NCI-H2107 treated with DMSO at 0.1 percent for 48 hours (cell line): ENCODE results near the gene FGF19.

ENCODE experiments used
- DNase-seq: peaks from one replicate; lab custom pipeline; 2025; ENCODE audit not compliant: unreplicated experiment; lab: John Stamatoyannopoulos, UW

The FGF19 gene

DNA sequence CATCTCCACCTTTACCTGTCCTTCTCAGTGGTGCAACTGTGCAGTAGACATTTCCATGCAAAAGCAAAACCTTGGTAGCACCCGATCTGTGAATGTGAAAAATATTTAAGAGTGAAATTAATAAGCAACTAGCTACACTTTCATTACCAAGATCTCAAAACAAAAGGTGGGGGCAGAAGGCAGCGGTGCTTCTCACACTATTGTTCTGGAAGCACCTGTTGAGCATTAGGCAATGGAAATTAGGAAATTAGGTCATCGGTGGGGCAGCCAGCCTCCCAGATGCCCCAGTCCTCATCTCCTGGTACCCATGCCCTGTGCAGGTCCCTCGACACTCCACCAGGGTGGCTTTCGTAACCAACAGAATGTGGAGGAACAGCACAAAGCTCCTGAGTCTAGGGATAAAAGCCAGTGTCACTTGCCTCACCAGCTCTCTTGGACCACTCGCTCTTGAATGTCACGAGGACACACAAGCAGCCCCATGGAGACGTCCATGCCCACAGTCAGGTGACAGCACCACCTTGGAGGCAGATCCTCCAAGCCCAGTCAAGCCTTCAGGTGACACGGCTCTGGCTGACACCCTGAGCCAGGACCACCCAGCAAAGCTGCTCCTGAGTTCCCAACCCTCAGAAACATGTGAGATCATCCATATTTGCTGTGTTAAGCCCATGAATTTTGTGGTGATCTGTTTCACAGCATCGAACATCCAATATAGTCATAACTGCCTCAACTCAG, 31.9 kb downstream of the FGF19 start:
- no peak for DNase-seq

DNA sequence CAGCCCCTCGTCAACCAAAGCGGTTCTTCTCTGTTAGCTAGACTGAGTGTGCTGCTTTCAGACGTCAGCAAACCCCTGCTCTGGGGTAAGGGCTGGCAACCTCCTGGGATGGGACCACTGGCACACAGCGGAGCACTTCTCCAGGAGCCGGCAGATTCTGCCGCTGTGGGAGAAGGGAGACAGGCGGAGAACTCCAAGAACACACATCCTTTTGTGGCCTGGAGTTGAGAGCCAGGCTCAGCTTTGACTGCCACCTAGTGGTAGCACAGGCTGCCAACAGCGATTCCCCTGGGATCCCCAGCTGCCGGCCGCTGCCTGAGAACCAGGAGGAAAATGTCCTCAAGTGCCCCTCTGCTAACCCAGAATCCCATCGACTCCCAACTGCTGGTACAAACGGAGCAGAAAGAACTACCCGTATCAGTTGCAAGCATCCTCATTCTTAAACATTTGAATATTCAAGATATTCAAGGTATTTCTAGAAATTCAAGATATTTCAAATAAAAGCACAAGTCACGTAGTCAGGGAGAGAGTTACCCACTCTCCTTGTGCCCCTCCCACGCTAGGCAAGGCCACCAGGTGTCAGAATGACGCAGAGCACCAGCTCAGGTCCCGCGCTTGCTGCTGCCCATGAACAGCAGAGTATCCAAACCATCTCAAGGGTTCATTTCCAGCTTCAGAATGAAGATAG, 33.5 kb downstream of the FGF19 start:
- peak; percentile 50 for DNase-seq

DNA sequence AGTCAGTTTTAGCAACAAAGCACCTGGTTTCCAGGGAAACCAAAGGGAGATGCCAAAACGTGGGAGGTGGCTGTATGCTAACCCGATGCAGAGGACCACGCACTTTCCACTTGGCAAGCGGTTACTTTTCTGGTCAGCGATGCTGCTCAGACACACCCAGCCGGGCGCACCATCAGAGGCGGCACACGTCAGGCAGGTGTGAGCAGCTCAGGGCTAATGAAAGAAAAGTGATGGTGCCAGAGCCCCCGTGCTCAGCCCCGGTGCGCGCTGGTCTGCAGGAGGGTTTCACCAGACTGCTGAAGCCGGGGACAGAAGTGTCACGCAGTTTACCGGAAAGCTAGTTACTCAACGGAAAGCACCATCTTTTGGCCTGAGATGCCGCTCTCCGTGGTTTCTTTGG, 34.3 kb downstream of the FGF19 start:
- no peak for DNase-seq

DNA sequence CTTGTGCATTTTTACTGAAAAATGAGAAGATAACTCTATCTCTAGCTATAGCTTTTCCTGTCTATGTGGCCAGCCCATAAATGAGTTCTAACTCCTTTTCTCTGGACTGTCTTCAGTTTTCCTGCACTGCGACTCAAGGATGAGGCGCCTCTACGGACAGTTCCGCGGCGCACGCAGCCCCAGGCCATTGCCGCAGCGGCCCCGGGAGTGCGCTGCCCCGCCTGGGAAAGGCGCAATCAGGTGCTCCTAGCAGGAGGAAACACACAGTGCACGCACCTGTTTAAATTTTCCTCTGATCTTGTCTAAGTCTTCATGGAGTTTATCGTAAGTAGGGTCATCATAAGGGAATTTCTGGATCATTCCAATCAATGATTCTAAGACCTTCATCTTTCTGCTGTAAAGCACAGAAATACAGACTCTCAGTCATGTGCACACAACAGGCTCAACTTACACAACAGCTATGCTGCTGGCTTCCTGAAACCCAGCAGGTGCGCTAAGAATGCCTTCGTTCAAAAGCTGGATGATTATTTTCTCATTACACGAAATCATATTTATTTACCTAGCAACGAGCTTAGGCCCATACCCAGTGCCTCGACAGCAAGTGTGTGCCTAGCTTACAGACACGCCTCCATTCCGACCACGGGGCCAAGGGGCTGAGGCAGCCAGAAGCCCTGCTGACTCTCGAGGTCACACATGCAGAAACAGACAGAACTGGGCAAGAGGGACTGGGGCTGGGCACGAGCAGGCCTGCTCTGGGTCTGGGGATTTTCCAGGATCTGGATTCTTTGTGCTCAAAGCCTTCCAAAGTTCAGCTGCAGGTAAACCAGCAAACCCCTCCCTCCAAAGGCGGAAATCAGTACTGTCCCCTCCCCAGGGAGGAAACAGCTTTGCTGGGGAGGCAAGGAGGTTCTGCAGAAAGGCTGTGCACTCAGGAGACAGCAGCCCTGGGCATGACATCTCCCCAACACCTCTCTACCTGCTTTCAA, 35.9 kb downstream of the FGF19 start:
- DNase-seq: no peak

DNA sequence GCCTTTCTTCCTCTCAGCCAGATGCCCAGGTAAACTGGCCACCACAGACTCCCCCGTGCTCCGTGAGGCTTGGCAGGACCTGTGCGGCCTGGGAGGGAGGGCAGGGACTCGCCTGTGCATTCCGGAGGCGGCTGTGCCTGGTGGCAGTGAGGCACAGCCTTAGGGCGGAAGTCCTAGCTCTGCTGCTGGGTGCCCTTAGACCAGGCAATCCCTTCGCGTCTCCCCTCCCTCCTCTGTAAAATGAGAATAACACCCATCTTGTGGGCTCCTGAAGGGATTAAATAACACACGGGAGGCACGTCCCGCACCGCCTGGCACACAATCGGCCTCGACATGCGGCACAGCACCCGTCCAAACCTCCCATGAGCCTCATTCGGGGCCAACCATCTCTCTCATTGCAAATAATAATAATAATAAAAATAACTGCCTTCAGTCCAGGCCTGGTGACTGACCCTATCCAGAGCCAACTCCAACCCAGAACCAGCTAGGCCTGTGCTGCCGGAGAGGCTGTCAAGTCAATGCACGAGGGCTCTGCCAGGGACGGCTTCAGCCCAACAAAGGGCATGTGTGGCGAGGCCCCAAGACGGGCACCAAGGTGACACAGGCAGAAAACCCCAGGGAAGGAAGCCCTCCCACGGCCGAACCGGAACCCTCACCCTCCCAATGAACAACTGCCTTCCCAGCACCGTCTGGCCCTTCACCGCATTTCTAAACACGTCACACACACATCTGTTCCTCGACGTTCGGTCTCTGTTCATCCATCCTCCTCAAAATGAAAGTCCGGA, 36.9 kb downstream of the FGF19 start:
- DNase-seq: no peak

DNA sequence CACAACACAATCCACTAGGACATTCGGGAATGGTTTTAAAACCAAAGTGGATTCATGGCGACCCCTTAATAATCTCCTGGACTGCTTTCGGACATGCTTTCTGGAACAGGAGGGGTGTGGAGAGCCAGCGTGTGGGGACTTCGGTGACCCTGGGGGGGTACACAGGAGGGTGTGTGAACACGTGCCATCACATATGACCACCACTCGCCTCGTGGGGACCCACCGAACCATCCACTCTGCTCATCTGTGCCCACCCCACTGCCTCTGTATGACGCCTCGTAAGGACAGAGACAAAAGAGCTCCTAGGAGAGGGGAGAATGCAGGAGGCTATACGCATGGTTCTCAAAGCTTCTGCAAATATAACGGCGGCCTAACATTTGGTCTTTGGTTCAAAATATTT, 37.6 kb downstream of the FGF19 start:
- no peak for DNase-seq

DNA sequence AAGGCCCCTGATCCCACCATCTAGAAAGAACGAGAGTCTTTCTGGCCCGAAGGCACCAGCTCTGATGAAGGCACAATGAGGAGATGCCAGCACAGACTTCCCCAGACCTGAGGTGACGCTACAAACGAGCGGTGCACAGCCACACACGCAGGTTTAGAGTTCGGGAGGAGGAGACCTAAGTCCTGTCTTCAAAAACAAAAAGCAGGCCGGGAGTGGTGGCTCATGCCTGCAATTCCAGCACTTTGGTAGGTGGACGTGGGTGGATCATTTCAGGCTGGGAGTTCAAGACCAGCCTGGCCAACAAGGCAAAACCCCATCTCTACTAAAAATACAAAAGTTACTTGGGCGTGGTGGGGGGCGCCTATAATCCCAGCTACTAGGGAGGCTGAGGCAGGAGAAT, 38.2 kb downstream of the FGF19 start:
- no peak for DNase-seq

DNA sequence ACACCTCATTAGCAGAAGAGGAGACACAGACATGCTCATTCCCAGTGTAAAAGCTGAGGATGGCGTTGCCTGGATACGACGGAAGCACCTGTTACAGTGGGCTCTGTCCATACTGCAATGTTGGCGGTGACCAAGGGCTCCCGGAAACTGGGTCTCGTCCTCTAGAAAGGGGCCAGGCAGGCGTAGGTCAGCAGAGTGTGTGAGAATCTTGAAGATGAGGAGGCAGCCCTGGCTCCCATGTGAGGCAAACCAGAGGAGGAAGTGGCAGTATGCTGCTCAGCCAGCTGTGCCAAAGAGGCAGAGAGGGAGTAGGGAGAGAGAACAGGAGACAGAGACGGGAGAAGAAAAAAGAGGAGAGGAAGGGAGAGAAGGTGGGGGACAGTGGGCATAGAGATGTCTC, 38.9 kb downstream of the FGF19 start:
- DNase-seq: no peak

DNA sequence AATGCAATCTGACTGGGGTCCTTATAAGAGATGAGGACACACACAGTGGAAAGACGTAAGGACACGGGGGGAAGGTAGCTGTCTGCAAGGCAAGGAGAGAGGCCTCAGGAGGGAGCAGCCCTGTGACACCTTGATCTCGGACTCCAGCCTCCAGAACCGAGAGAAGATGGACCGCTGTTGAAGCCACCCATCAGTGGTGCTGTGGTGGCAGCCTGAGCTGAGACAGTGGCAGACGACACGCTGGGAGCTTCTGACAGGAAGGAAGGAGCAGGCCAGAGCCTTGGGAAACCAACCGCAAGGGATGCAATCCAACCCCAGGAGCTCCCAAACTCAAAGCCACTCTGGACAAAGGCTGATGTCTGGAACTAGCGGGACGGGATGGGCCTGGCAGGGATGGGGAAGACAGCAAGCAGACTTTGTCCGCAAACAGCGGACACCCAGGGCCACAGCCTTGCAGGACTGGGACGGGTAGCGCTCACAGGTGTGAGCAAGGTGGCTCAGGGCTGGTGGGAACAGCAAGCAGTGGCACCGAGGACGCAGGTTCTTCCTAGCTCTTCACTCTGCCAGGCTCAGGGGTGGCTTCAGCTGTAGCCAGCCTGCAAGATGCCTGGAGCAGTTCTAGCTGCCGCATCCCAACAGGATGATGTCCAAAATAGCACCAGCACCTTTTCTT, 39.6 kb downstream of the FGF19 start:
- DNase-seq: no peak

DNA sequence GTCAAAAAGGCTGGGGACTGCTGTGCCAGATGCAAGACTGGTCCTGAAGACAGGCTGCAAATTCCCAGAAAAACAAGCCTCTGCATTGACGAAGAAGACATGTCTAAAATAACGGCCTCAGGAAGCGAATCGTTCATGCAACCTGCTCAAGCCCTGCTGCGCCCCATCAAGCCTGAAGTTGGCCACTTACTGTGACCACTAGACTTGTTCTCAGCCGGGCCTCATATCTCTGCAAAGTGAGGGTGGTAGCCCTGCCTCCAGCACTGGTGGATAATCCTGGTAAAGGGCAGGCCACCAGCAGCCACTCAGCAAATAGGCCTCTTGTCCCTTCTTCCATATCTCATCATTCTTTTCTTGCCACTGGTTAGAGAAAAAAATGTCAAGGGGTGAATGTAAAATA, 40.5 kb downstream of the FGF19 start:
- DNase-seq: no peak

DNA sequence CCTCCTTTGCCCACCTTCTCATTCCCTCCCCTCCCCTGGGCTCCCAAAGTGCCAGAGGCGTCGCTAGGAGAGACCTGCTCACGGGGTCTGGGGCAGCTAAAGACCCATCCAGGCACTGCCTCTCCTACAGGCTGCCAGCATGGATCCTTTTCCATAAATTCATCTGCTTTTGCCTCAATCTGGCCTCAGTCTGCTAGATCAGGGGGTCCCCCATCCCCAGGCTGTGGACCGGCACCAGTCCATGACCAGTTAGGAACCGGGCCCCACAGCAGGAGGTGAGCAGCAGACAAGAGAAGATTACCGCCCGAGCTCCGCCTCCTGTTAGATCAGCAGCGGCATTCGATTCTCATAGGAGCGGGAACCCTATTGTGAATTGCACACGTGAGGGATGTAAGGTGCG, 41.0 kb downstream of the FGF19 start:
- no peak for DNase-seq

DNA sequence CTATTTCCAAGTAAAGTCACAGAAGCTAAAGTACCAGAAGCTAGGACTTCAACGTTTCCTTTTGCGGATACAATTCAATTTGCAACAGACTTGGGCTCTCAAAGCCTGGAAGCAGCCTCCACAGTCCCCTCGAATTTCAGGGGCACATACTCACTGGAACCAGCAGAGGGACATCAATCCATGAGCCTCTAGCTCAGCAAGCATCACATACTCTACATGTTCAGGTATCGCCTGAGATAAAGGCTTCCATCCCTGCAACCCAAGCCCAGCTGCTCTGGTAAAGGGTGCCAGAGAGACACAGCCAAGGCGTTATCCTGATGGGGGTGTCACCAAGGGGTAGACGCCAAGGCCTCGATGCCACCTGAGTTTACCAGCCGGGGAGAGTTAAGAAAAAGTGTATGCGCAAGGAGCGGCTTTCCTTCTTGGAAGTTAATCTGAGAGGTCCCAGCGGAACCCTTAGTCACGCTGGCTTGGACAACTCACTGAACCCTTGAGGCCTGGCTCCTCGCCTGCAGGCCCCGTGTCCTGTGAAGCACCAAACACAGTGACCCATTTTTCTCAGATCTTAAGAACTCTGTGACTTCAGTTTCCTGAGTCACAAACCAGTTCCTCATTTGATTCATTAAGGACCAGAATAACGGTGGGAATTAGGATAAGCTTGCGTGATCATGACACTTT, 41.7 kb downstream of the FGF19 start:
- DNase-seq: no peak

DNA sequence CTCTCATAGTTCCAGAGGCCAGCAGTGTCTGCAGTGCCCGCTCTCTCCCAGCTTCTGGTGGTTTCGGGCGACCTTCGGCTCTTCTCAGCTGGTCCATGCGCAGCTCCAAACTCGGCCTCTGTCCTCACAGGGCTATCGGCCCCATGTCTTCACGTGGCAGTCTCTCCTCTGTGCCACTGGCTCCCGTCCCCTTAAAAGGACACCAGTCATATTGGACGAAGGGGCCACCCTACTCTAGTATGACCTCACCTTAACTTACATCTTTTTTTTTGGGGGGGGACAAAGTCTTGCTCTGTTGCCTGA, 42.5 kb downstream of the FGF19 start:
- no peak for DNase-seq

DNA sequence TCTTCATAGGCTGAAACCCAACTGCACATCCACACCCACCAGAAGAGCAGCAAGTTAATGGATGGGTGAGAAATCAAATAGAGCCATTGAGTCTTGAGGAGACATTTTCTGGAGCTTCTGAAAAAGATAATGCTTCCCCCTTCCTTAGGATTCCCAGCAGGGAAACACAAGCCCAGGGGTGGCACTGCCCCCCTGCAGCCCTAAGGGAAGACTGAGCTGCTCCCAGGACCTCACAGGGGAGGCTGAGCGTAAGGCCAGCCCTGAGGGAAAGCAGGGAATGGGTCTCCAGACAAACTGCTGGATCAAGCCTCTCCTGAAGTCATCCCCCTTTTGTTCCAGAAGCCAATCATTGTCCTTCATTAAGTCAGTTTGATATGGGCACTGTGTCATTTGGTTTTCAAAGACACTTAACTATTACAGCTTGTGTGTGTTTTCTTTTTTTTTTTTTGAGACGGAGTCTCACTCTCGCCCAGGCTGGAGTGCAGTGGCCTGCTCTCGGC, 43.8 kb downstream of the FGF19 start:
- no peak for DNase-seq

DNA sequence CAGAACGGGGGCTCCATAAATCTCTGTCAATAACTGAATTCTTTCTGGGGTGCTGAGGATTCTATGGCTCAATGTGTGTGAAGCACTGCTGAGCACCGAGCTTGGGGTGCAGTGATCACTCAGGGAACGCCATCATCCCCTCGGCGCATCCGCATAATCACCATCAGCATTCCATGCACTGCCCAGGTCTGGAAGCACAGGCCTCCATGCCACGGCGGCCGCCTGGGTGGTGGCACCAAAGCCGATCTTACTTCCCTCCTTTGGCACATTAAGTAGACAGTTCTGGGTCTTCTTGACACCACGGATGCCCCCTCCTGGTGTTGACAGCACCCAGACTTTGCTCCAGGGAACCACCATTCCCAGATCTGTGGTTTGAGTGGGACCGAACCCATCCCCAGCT, 44.2 kb downstream of the FGF19 start:
- DNase-seq: no peak

DNA sequence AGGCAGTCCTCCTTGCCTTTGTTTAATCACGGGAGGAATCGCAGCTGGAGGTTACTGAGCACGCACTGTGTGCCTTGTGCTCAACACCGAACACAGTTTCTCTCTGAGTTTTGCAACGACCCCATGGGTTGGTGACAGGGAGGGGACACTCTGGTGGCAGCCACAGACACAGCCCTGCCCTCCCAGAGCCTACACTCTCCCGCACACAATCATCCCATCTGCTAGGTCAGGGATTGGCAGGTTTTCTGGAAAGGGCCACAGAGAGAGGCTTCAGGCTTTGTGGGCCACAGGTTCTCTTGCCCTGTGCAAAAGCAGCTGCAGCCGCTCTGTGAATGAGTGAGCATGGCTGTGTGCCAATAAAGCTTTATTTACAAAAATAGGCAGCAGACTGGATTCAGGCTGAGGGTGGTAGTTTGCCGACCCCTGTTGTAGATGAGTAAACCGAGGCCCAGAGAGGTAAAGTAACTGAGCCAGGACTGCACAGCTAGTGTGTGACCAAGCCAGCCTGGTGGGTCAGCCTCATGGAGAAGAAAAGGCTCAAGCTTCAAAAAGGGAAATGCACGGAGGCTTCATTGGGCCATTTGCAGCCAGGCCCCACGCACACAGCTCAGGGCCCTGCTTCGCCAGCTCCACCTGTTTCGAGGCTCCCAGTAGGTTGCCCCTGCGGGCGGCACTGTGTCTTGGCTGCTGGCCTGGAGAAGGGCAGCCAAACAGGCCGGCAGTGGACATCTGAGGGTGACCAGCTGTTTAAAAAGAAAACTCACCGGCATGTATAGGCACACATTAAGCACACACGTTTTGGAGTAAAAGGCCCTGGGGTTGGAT, 45.0 kb downstream of the FGF19 start:
- no peak for DNase-seq

DNA sequence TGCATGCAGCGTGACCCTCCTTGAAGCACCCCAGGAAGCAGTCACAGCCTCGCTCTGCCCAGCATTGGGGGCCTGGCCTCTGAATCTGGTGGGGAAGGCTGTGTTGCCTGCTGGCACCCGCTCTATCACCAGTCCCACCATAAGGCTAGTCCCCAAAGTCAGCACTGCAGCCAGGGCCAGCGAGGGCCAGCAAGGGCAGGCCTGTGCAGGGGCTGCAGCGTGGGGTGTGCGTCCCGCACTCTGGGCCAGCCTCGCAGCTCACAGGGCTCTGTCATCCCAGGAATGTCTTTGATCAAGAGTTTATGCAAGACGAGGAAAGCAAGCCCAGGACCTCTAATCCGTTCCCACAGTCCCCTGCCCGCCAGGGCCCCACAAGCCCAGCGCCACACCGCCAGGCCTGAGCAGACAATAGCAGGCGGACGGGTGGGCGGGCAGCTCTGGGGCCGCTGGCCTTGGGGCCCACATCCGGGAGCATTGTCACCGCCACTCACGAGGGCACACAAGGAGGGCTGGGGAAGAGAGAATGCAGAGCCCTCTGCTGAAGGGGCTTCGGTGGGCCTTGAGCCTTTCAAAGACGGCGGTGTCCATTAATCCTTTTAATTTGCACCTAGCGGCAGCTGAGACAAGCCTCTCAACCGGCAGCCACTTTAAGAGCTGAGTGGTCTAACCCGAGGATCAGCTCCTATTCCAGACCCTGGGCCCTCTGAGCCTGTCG, 45.8 kb downstream of the FGF19 start:
- no peak for DNase-seq

DNA sequence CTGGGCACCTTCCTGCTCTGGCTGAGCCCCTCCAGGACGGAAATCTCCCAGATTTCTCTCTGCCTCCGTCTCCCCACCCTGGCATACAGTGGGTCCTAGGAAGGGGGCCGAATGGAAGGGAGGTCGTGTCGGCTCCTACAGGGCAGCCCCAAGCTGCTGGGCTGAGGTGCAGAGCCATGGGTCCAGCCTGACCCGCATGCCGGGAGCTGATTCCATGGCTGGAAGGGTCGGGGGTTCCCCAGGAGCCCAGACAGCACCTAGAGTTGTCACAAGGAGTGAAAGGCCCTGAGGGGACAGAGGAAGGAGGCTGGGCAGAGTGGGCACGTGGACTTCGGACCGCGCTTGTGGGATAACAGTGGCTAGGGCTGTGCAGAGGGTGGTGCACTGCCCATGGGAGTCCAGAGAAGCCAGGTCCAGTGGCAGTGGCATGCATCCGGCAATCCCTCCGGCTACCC, 46.3 kb downstream of the FGF19 start:
- DNase-seq: no peak
